Measurements from ENCODE around the gene UST.
"Not testable (repeated sequence)": the region's sequence is repeated elsewhere in the genome, so short reads cannot be mapped to it uniquely, and the experiment has no call there.

DNA sequence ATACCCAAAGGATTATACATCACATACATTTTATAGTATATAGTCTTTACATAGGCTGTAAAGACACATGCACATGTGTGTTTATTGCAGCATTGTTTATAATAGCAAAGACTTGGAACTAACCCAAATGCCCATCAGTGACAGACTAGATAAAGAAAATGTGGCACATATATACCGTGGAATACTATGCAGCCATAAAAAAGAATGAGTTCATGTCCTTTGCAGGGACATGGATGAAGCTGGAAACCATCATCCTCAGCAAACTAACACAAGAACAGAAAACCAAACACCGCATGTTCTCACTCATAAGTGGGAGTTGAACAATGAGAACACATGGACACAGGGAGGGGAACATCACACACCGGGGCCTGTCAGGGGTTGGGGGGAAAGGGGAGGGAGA, 231.5 kb downstream of the UST start:
- not testable (repeated sequence) for TF ChIP-seq CTCF (IDR thresholded peaks at IDR 0.05); ELF4 (CRISPR knock-in tag; IDR thresholded peaks at IDR 0.05; ENCODE audit: low read depth); PRDM15 (CRISPR knock-in tag; IDR thresholded peaks at IDR 0.05); SP1 (CRISPR knock-in tag; conservative IDR thresholded peaks at IDR 0.05); PRRX2 (CRISPR knock-in tag; IDR thresholded peaks at IDR 0.05); ATF1 (CRISPR knock-in tag; IDR thresholded peaks at IDR 0.05)
- TF ChIP-seq, protein P1, sequence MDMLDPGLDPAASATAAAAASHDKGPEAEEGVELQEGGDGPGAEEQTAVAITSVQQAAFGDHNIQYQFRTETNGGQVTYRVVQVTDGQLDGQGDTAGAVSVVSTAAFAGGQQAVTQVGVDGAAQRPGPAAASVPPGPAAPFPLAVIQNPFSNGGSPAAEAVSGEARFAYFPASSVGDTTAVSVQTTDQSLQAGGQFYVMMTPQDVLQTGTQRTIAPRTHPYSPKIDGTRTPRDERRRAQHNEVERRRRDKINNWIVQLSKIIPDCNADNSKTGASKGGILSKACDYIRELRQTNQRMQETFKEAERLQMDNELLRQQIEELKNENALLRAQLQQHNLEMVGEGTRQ (CRISPR knock-in tag; IDR thresholded peaks at IDR 0.05) = not testable (repeated sequence)

Measured in WTC11 (cell line).